Progenitor cell of endocrine pancreas (in vitro differentiated cells): ENCODE measurements around the gene NAV3. TPM values are rescaled to one million over a fixed set of nuclear protein-coding genes. Genes with fewer than 3 reads are reported as not detected.

Source experiments
- DNase-seq: peaks from one replicate; pipeline ENCODE4 v3.0.0; 2021; ENCODE audit warnings: low spot score; ENCODE audit not compliant: unreplicated experiment
- H3K27ac Mint-ChIP-seq: 2 replicates; pipeline ENCODE4 v1.8.0; 2021; ENCODE audit warnings: mild to moderate bottlenecking, moderate library complexity, mixed read lengths
- H3K27me3 Mint-ChIP-seq: 2 replicates; pipeline ENCODE4 v1.8.0; 2021; ENCODE audit warnings: mixed read lengths
- H3K36me3 Mint-ChIP-seq: 2 replicates; pipeline ENCODE4 v1.8.0; 2022; ENCODE audit warnings: mixed read lengths; ENCODE audit not compliant: insufficient read depth
- H3K4me1 Mint-ChIP-seq: 2 replicates; pipeline ENCODE4 v1.8.0; 2021; ENCODE audit warnings: low read depth, mixed read lengths
- H3K4me3 Mint-ChIP-seq: 2 replicates; pipeline ENCODE4 v1.8.0; 2021; ENCODE audit warnings: low read depth, mild to moderate bottlenecking, moderate library complexity, mixed read lengths
- H3K9me3 Mint-ChIP-seq: 2 replicates; pipeline ENCODE4 v1.8.0; 2021; ENCODE audit warnings: low read depth, mixed read lengths
- total RNA-seq: library from RNA; stranded (reverse); gene quantifications from 2 replicates; pipeline ENCODE4 v1.2.1, GENCODE V29; 2021
- TF ChIP-seq, protein P1 (sequence below): fragments of 200-600 bp; sonication (generic); IDR thresholded peaks from one replicate; pipeline ENCODE4 v1.5.0; 2021; ENCODE audit warnings: antibody characterized with exemption, mild to moderate bottlenecking; ENCODE audit not compliant: unreplicated experiment

NAV3 gene
- total RNA-seq, 1 donor from 2014 or later, result 11.5 TPM

DNA sequence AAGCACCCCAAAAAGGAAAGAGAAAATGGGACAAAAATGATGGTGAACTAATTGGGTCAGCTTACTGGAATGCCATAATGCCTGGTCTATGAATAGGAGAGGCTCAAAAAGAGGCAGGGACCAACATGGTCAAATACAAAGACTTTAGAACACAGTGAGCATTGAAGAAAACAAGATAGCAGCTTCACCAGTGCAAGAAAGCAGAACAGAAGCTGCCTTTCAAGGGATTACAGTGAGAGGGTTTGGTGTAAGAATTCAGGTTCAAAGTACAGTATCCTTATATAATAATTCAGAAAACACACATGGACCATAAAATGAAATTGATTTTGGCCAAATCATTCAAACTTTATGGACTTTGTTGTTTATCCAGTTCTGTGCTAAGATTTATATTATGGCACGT, 162.1 kb downstream of the NAV3 start:
- no peak overlapping the region for H3K27ac Mint-ChIP-seq
- H3K36me3 Mint-ChIP-seq, result no peaks in the 10 kb centered on the region
- H3K27me3 Mint-ChIP-seq, result no peaks in the 10 kb centered on the region
- no peak for DNase-seq
- H3K9me3 Mint-ChIP-seq, result no peaks in the 10 kb centered on the region
- H3K4me3 Mint-ChIP-seq, result no peak overlapping the region
- H3K4me1 Mint-ChIP-seq, result no peaks in the 10 kb centered on the region
- TF ChIP-seq, protein P1, sequence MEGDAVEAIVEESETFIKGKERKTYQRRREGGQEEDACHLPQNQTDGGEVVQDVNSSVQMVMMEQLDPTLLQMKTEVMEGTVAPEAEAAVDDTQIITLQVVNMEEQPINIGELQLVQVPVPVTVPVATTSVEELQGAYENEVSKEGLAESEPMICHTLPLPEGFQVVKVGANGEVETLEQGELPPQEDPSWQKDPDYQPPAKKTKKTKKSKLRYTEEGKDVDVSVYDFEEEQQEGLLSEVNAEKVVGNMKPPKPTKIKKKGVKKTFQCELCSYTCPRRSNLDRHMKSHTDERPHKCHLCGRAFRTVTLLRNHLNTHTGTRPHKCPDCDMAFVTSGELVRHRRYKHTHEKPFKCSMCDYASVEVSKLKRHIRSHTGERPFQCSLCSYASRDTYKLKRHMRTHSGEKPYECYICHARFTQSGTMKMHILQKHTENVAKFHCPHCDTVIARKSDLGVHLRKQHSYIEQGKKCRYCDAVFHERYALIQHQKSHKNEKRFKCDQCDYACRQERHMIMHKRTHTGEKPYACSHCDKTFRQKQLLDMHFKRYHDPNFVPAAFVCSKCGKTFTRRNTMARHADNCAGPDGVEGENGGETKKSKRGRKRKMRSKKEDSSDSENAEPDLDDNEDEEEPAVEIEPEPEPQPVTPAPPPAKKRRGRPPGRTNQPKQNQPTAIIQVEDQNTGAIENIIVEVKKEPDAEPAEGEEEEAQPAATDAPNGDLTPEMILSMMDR, result no peak

GRCh38 chr12:77993658-77994057, 163.0 kb downstream of the NAV3 start:
- TF ChIP-seq, protein P1, result no peak
- no peaks in the 10 kb centered on the region for H3K27me3 Mint-ChIP-seq
- DNase-seq, result no peak
- no peak overlapping the region for H3K4me3 Mint-ChIP-seq
- H3K36me3 Mint-ChIP-seq, result no peaks in the 10 kb centered on the region
- H3K4me1 Mint-ChIP-seq, result peaks cover 5% of the 10 kb centered on the region
- no peak overlapping the region for H3K27ac Mint-ChIP-seq
- no peaks in the 10 kb centered on the region for H3K9me3 Mint-ChIP-seq

GRCh38 chr12:77995436-77996167, 164.9 kb downstream of the NAV3 start:
- no peak for DNase-seq
- no peaks in the 10 kb centered on the region for H3K9me3 Mint-ChIP-seq
- no peaks in the 10 kb centered on the region for H3K27me3 Mint-ChIP-seq
- peaks cover 5% of the 10 kb centered on the region for H3K4me1 Mint-ChIP-seq
- TF ChIP-seq, protein P1, result no peak
- no peaks in the 10 kb centered on the region for H3K36me3 Mint-ChIP-seq
- no peak overlapping the region for H3K4me3 Mint-ChIP-seq
- H3K27ac Mint-ChIP-seq, result no peak overlapping the region

DNA sequence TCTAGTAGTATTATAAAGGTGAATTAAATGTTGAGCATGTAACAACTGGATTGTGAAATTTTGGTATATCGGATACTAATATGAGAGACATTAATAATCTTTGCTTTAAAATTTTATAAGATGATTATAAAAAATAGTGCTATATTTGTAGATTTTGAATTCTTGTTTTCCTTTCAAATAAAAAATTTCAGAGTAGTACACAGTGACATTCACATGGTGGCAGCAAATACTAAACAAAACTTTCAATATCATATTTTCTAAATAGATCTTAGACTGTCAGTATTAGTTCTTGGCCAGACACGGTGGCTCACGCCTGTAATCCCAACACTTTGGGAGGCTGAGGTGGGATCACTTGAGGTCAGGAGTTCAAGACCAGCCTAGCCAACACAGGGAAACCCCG, 166.0 kb downstream of the NAV3 start:
- TF ChIP-seq, protein P1, result no peak

DNA sequence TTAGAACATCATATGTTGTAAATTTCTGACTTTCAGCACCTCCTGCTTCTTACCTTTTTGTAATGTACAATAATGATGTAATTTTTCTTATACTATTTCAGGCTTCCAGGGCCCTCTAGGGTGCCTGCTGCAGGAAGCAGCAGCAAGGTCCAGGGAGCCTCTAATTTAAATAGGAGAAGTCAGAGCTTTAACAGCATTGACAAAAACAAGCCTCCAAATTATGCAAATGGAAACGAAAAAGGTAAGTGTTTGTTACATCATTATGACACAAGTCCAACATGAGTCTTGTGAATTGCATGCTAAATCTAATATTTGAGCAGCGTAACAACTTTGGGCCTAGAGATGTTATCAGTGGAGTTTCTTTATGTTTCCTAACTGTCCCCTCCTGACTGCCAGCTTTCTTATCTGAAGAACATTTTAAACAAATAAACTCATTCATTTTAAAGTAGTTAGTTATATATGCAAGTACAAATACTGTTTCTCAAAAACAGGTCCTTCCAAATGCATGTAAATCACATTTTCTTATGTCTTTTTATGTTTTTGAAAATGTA, 167.6 kb downstream of the NAV3 start:
- H3K27ac Mint-ChIP-seq, result no peak overlapping the region

More for the DNA sequence above, 166.0 kb downstream of the NAV3 start:
- H3K27me3 Mint-ChIP-seq, result no peaks in the 10 kb centered on the region
- H3K27ac Mint-ChIP-seq, result no peak overlapping the region
- no peaks in the 10 kb centered on the region for H3K36me3 Mint-ChIP-seq
- DNase-seq, result no peak
- no peak overlapping the region for H3K4me3 Mint-ChIP-seq
- H3K4me1 Mint-ChIP-seq, result peaks cover 5% of the 10 kb centered on the region
- H3K9me3 Mint-ChIP-seq, result no peaks in the 10 kb centered on the region

More for the DNA sequence above, 167.6 kb downstream of the NAV3 start:
- DNase-seq, result no peak
- Mint-ChIP-seq H3K36me3 (no peaks in the 10 kb centered on the region), H3K4me3 (no peak overlapping the region), H3K9me3 (no peaks in the 10 kb centered on the region), H3K4me1 (peaks cover 5% of the 10 kb centered on the region), H3K27me3 (no peaks in the 10 kb centered on the region)
- TF ChIP-seq, protein P1, result no peak
